ENCODE data around the gene TREH. TPM values are rescaled to one million over a fixed set of nuclear protein-coding genes. Genes with fewer than 3 reads are reported as not detected.
"Not testable (repeated sequence)": the region's sequence is repeated elsewhere in the genome, so short reads cannot be mapped to it uniquely, and the experiment has no call there.

Gene TREH
- total and polyA plus RNA-seq, 2 experiments from 2014 or later = 0.42 TPM; not detected in 1

DNA sequence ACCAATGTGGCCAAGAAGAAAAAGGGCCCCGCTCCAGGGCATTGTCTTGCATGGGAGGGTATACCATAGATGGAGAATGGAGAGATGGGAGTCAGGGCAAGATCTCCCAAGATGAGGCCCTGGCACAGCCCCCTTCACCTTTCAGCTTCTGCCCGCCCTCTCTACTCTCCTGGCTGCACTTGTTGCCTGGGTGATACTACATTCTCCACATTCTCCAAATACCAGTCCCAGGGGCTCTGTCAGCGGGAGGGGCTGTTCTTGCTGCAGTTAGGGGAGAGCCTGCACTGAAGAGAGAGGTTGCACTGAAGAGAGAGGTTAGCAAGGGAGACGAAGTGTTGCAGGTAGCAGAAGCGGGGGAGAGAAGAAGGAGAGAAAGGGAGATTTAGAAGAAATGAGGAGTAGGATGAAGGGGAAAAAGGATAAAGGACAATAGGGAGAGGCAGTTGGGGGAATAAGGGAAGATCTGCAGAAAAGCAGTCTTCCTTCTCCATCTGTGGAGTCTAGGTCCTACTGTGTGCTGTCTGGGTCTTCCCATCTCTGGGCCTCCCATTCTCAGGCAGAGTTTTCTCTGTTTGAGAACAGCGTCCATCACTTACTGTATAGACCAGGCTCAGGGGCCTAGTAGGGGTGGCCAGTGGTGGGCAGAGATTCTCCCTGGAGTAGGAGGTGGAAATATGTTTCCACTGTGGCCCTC, 64.0 kb downstream of the TREH start:
- H3K27me3 ChIP-seq = peaks cover 10% of the 10 kb centered on the region
- H3K9me3 ChIP-seq (ENCODE audit: low read depth) = no peaks in the 10 kb centered on the region
- DNase-seq (ENCODE audit: low read depth in 1 of 2, low spot score in 1 of 2) = peak in 1 of 2 donors; percentile 84
- peaks cover 32% of the 10 kb centered on the region for H3K4me1 ChIP-seq (ENCODE audit: low read depth)
- no peak overlapping the region for H3K4me3 ChIP-seq
- H3K27ac ChIP-seq = peak overlapping the region; percentile 89
- TF ChIP-seq, protein P1, sequence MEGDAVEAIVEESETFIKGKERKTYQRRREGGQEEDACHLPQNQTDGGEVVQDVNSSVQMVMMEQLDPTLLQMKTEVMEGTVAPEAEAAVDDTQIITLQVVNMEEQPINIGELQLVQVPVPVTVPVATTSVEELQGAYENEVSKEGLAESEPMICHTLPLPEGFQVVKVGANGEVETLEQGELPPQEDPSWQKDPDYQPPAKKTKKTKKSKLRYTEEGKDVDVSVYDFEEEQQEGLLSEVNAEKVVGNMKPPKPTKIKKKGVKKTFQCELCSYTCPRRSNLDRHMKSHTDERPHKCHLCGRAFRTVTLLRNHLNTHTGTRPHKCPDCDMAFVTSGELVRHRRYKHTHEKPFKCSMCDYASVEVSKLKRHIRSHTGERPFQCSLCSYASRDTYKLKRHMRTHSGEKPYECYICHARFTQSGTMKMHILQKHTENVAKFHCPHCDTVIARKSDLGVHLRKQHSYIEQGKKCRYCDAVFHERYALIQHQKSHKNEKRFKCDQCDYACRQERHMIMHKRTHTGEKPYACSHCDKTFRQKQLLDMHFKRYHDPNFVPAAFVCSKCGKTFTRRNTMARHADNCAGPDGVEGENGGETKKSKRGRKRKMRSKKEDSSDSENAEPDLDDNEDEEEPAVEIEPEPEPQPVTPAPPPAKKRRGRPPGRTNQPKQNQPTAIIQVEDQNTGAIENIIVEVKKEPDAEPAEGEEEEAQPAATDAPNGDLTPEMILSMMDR (IDR thresholded peaks at IDR 0.05; ENCODE audit: low read depth, low read length) = no peak
- H3K36me3 ChIP-seq = no peaks in the 10 kb centered on the region

DNA sequence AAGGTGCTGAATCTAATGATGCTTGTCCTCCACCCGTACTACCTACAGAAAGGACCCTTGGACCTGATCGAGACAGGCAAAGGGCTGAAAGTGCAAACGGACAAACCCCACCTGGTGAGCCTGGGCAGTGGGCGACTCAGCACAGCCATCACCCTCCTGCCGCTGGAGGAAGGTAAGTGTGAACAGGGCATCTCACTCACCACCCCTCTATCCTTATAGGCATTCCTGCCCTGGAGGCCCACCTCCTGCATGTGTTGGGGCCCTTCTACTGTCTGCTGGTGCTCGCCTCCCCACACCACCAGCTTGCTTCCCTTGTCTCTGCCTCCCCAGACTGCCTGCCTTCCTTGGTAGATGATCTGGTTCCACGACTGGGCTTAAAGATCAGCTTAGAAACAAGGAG, 64.9 kb downstream of the TREH start:
- Histone ChIP-seq H3K36me3 (no peaks in the 10 kb centered on the region), H3K4me1 (ENCODE audit: low read depth) (peaks cover 33% of the 10 kb centered on the region), H3K4me3 (no peak overlapping the region), H3K9me3 (ENCODE audit: low read depth) (no peaks in the 10 kb centered on the region), H3K27ac (peak overlapping the region; percentile 89), H3K27me3 (peaks cover 20% of the 10 kb centered on the region)
- DNase-seq (ENCODE audit: low read depth in 1 of 2, low spot score in 1 of 2) = no peak
- TF ChIP-seq, protein P1 (IDR thresholded peaks at IDR 0.05; ENCODE audit: low read depth, low read length) = no peak

DNA sequence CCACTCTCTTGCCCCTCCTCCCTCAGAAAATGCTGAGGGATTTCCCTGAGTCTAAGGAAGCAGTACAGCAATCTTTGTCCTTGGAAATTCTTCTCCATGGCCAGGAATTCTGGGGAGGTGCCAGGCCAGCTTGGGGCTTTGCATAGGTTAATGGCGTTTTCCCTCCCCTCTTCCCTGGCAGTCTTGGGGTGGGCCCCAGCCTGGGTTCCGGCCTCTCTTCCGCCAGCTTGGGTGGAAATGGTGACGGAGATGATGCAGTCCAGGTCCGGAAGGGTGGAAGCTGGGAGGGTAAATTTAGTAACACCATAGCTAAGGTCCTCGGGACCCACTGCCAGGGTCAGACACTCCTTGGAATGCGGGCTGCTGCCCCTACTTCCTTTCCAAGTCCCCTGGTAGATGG, 67.1 kb downstream of the TREH start:
- H3K27ac ChIP-seq = peak overlapping the region; percentile 48
- H3K4me1 ChIP-seq (ENCODE audit: low read depth) = peaks cover 32% of the 10 kb centered on the region
- peak in 1 of 2 donors; percentile 82 for DNase-seq (ENCODE audit: low read depth in 1 of 2, low spot score in 1 of 2)
- TF ChIP-seq, protein P1 (IDR thresholded peaks at IDR 0.05; ENCODE audit: low read depth, low read length) = no peak
- peaks cover 41% of the 10 kb centered on the region for H3K27me3 ChIP-seq
- no peaks in the 10 kb centered on the region for H3K36me3 ChIP-seq
- no peaks in the 10 kb centered on the region for H3K9me3 ChIP-seq (ENCODE audit: low read depth)
- no peak overlapping the region for H3K4me3 ChIP-seq

GRCh38 chr11:118611433-118611795, 68.0 kb downstream of the TREH start:
- H3K4me3 ChIP-seq; H3K27ac ChIP-seq; H3K36me3 ChIP-seq; H3K9me3 ChIP-seq (ENCODE audit: low read depth); DNase-seq (ENCODE audit: low read depth in 1 of 2, low spot score in 1 of 2): not testable (repeated sequence)
- Histone ChIP-seq H3K27me3 (peaks cover 45% of the 10 kb centered on the region), H3K4me1 (ENCODE audit: low read depth) (peaks cover 32% of the 10 kb centered on the region)

GRCh38 chr11:118610773-118611432, 68.5 kb downstream of the TREH start:
- Histone ChIP-seq H3K27me3 (peaks cover 45% of the 10 kb centered on the region), H3K36me3 (no peaks in the 10 kb centered on the region), H3K4me1 (ENCODE audit: low read depth) (peaks cover 35% of the 10 kb centered on the region), H3K9me3 (ENCODE audit: low read depth) (no peaks in the 10 kb centered on the region), H3K4me3 (peak overlapping the region; percentile 21), H3K27ac (no peak overlapping the region)
- TF ChIP-seq, protein P1 (IDR thresholded peaks at IDR 0.05; ENCODE audit: low read depth, low read length) = peak; percentile 83
- peak; percentile 78 to 86 for DNase-seq (ENCODE audit: low read depth in 1 of 2, low spot score in 1 of 2)

DNA sequence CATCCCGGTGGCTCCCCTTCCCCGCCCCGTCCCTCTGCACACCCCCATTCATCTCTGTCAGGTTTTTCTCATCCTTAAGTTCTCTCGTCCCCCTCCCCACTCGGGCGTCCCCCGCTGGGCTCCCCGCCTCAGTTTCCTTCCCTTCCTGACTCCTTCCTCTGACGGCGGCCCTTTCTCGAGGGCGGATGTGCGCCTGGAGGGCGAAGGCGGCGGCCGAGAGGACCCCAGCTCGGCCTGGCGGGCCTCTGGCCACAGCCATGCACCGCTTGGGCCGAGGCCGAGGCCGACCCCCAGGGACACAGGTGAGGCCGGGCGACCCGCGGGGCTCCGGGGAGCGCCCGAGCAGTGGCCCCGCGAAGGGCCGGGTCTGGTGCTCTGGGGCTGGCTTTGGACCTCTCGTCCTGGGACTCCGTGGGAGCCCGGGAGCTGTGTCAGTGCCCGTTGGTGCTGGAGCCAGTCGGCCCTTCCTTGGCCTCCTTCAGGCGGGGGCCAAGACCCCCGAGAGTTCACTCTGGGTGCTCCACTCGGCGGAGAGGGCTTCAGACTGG, 69.2 kb downstream of the TREH start:
- Histone ChIP-seq H3K9me3 (ENCODE audit: low read depth) (no peaks in the 10 kb centered on the region), H3K4me3 (peak overlapping the region; percentile 21), H3K27me3 (peaks cover 45% of the 10 kb centered on the region), H3K4me1 (ENCODE audit: low read depth) (peaks cover 34% of the 10 kb centered on the region), H3K36me3 (no peaks in the 10 kb centered on the region), H3K27ac (no peak overlapping the region)
- TF ChIP-seq, protein P1 (IDR thresholded peaks at IDR 0.05; ENCODE audit: low read depth, low read length) = no peak
- DNase-seq (ENCODE audit: low read depth in 1 of 2, low spot score in 1 of 2) = no peak

Data from cardiac muscle cell (in vitro differentiated cells and primary cell).